NOMO-1 (cell line): ENCODE results near the gene PRR23B.

ENCODE experiments used
- DNase-seq, 2 experiments: peaks; one replicate each; lab custom pipeline; 2025; ENCODE audit not compliant: unreplicated experiment in 2 of 2; lab: John Stamatoyannopoulos, UW

PRR23B gene

DNA sequence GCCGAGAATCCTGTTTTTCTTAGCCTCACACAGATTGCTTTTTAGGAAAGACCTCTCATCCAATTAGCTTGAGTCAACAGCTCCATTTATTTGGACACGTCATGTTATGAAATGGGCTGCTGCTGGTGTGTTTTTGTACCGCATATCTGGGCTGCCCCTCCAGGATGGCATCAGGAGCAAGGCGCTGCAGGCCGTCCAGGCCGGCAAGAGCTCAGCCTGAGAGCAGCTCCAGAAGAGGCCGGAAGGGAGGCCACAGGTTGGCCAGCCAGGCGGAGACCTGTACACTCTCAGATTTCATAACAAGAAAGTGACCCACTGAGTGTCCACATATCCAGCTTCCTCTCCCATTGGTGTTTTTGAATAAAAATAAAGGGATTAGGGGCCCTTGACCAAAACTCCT is 45.4 kb downstream of the PRR23B start:
- DNase-seq = no peak

DNA sequence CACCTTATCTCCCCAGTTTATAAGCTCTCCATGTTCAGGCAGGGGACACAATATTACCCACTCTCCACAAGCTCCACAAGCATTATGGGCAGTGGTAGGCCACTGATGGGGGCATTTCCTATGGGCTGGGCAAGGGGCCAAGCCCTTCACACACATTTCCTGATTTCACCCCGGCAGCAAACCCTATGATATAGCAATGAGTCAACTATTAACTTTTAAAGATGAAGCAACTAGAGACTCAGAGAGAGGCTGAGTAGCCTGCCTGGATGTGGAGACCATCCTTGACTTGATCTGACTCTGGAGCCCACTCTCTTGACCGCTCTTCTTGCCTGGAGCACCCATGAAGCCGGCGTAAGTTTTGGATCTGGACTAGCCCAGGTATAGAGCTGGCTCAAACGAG is 46.3 kb downstream of the PRR23B start:
- DNase-seq = no peak

DNA sequence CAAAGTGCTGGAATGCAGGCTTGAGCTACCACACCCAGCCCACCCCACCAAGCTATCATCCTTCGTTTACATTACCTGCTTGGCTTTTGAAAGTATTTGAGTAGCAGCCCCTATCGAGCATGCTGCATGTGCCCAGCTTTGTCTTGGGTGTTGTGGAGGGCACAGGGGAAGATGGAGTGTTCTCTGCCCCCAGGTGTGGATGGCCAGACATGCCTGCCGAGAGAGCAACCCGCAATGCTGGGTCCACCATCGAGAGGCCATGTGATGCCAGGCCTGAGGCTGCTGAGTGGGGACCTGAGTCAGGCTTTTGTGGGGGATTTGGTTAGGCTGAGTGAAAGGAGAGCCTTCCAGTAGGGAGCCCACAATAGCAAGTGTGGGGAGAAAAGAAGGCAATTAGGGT is 47.8 kb downstream of the PRR23B start:
- DNase-seq = no peak

DNA sequence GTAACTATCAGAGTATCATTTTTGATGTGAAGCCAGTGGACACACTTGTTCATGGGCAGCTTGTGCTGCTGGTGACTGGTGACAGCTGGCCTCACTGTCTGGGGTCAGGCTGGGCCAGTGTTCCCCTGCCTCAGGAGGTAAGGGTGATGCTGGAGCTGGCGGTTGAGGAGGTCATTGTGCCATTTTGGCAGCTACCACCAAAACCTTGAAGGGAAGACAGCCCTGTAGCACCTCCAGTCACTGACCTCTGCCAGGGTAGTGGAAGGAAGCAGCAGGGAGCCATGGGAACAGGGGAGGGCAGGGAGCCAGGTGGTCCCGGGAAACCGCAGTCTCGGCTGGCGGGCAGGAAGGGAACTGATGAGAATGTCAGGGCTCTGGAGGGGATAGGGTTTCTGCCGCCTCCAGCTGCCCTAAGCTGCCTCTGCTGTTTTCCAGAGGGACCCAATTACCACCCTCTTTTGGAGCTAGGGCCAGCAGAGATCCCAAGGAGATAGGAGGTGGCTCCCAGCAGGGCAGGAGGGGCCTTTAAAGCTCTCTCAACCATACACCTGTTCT is 48.9 kb downstream of the PRR23B start:
- DNase-seq = no peak
